Neural progenitor cell (in vitro differentiated cells): ENCODE results near the gene ZMAT1. TPM values are rescaled to one million over a fixed set of nuclear protein-coding genes. Genes with fewer than 3 reads are reported as not detected.
A peak's percentile ranks its signal among the peaks of the same experiment; 100 is the strongest.
"Not testable (repeated sequence)": the region's sequence is repeated elsewhere in the genome, so short reads cannot be mapped to it uniquely, and the experiment has no call there.

Source experiments
- DNase-seq: peaks from one replicate; pipeline ENCODE4 v3.0.0-alpha.2; 2016; ENCODE audit warnings: low spot score
- H2AFZ ChIP-seq: fragments of 200-600 bp; sonication (generic); replicated peaks from 2 replicates; pipeline ENCODE4 v1.6.1; 2016; ENCODE audit warnings: antibody characterized with exemption
- H3F3A ChIP-seq: fragments of 200-600 bp; sonication (generic); 2 replicates; pipeline ENCODE4 v1.6.1; 2016; ENCODE audit warnings: antibody characterized with exemption, low read depth
- H3K27ac ChIP-seq: fragments of 200-600 bp; sonication (generic); 2 replicates; pipeline ENCODE4 v1.5.1; 2016; ENCODE audit warnings: mild to moderate bottlenecking
- H3K27me3 ChIP-seq: fragments of 200-600 bp; sonication (generic); 2 replicates; pipeline ENCODE4 v1.6.1; 2016; ENCODE audit warnings: mild to moderate bottlenecking, moderate library complexity
- H3K36me3 ChIP-seq: fragments of 200-600 bp; sonication (generic); 2 replicates; pipeline ENCODE4 v1.5.1; 2016
- H3K4me1 ChIP-seq: fragments of 200-600 bp; sonication (generic); 2 replicates; pipeline ENCODE4 v1.6.1; 2016; ENCODE audit warnings: mixed run types
- H3K4me2 ChIP-seq: fragments of 200-600 bp; sonication (generic); 2 replicates; pipeline ENCODE4 v1.6.1; 2016
- H3K4me3 ChIP-seq: fragments of 200-600 bp; sonication (generic); 2 replicates; pipeline ENCODE4 v1.5.1; 2016
- H3K79me2 ChIP-seq: fragments of 200-600 bp; sonication (generic); 2 replicates; pipeline ENCODE4 v1.6.1; 2016; ENCODE audit warnings: low read depth
- H3K9ac ChIP-seq: fragments of 200-600 bp; sonication (generic); 2 replicates; pipeline ENCODE4 v1.6.1; 2016
- H3K9me3 ChIP-seq: fragments of 200-600 bp; sonication (generic); 2 replicates; pipeline ENCODE4 v1.5.1; 2016; ENCODE audit warnings: low read depth
- H4K20me1 ChIP-seq: fragments of 200-600 bp; sonication (generic); 2 replicates; pipeline ENCODE4 v1.6.1; 2016; ENCODE audit warnings: low read depth
- H3K27ac Mint-ChIP-seq: 3 replicates; pipeline ENCODE4 v1.8.0; 2021; ENCODE audit warnings: mixed read lengths
- H3K27me3 Mint-ChIP-seq: 2 replicates; pipeline ENCODE4 v1.8.0; 2022; ENCODE audit warnings: low read depth, mild to moderate bottlenecking, inconsistent platforms, moderate library complexity, mixed read lengths; ENCODE audit not compliant: insufficient read depth
- H3K36me3 Mint-ChIP-seq: 3 replicates; pipeline ENCODE4 v1.8.0; 2021; ENCODE audit warnings: mixed read lengths
- H3K4me1 Mint-ChIP-seq: 3 replicates; pipeline ENCODE4 v1.8.0; 2021; ENCODE audit warnings: mixed read lengths
- H3K4me3 Mint-ChIP-seq: 3 replicates; pipeline ENCODE4 v1.8.0; 2021; ENCODE audit warnings: mild to moderate bottlenecking, moderate library complexity, mixed read lengths
- H3K9me3 Mint-ChIP-seq: 3 replicates; pipeline ENCODE4 v1.8.0; 2020; ENCODE audit warnings: mixed read lengths
- CTCF ChIP-seq: fragments of 200-600 bp; sonication (generic); IDR thresholded peaks from 2 replicates; pipeline ENCODE4 v1.5.1; 2017; ENCODE audit warnings: antibody characterized with exemption, mild to moderate bottlenecking
- EZH2 ChIP-seq: fragments of 200-600 bp; sonication (generic); IDR thresholded peaks from 2 replicates; pipeline ENCODE4 v1.6.1; 2017; ENCODE audit warnings: antibody characterized with exemption, mild to moderate bottlenecking, moderate library complexity
- EZH2phosphoT487 ChIP-seq: fragments of 200-600 bp; sonication (generic); IDR thresholded peaks from 2 replicates; pipeline ENCODE4 v1.6.1; 2017; ENCODE audit warnings: antibody characterized with exemption
- total RNA-seq: library from RNA; depleted of rRNA; stranded (reverse); fragments of >200 nt; gene quantifications from 2 replicates; pipeline ENCODE4 v1.2.3, GENCODE V29; 2015; ENCODE audit warnings: low replicate concordance

Gene ZMAT1
- 3.1 and 5.7 TPM in 2 replicates for total RNA-seq

GRCh38 chrX:101931488-101932248, at the start of gene ZMAT1:
Gene ZMAT1, minus strand, starts transcription at chrX:101932027. Its CDS starts 19 bp downstream, at chrX:101932008.
- Histone ChIP-seq H3K4me2 (peak within 1 kb of the TSS; percentile 67), H3K4me1 (no peaks in the 10 kb centered on the region)

GRCh38 chrX:101977106-101977505, 45.3 kb upstream of the ZMAT1 start:
- Histone ChIP-seq H3K4me1 (no peaks in the 10 kb centered on the region), H3K4me2 (no peak overlapping the region), H3K4me3 (no peak overlapping the region), H3K9me3 (peaks cover 9% of the 10 kb centered on the region), H3K36me3 (no peaks in the 10 kb centered on the region), H2AFZ (no peak overlapping the region), H3K27me3 (no peaks in the 10 kb centered on the region), H3K27ac (no peak overlapping the region), H3F3A (no peaks in the 10 kb centered on the region), H3K9ac (no peak overlapping the region), H3K79me2 (no peaks in the 10 kb centered on the region), H4K20me1 (no peaks in the 10 kb centered on the region)
- H3K4me3 Mint-ChIP-seq = no peak overlapping the region
- no peak for DNase-seq
- H3K4me1 Mint-ChIP-seq = no peaks in the 10 kb centered on the region
- no peak overlapping the region for H3K27ac Mint-ChIP-seq
- no peaks in the 10 kb centered on the region for H3K36me3 Mint-ChIP-seq
- TF ChIP-seq CTCF (no peak), EZH2phosphoT487 (no peak), EZH2 (no peak)
- no peaks in the 10 kb centered on the region for H3K27me3 Mint-ChIP-seq
- peaks cover 8% of the 10 kb centered on the region for H3K9me3 Mint-ChIP-seq

More at GRCh38 chrX:101931488-101932248, at the start of gene ZMAT1:
- H3K27me3 ChIP-seq = no peaks in the 10 kb centered on the region
- peaks cover 16% of the 10 kb centered on the region for H3K9me3 Mint-ChIP-seq
- no peaks in the 10 kb centered on the region for H3K36me3 ChIP-seq
- H3K4me1 Mint-ChIP-seq = peaks cover 6% of the 10 kb centered on the region
- H3K4me3 Mint-ChIP-seq = peak within 1 kb of the TSS; percentile 84
- no peaks in the 10 kb centered on the region for H3K36me3 Mint-ChIP-seq
- peak within 1 kb of the TSS; percentile 83 for H3K27ac Mint-ChIP-seq
- peak within 1 kb of the TSS; percentile 85 for H3K27ac ChIP-seq
- no peaks in the 10 kb centered on the region for H4K20me1 ChIP-seq
- H2AFZ ChIP-seq = peak within 1 kb of the TSS; percentile 86
- TF ChIP-seq EZH2phosphoT487 = no peak
- no peak for TF ChIP-seq EZH2
- TF ChIP-seq CTCF = no peak
- no peaks in the 10 kb centered on the region for H3F3A ChIP-seq
- H3K9me3 ChIP-seq = no peaks in the 10 kb centered on the region
- H3K9ac ChIP-seq = no peak within 1 kb of the TSS
- peak; percentile 91 for DNase-seq
- peaks cover 2% of the 10 kb centered on the region for H3K27me3 Mint-ChIP-seq
- no peaks in the 10 kb centered on the region for H3K79me2 ChIP-seq
- peak within 1 kb of the TSS; percentile 59 for H3K4me3 ChIP-seq

GRCh38 chrX:101973066-101973465, 41.2 kb upstream of the ZMAT1 start:
- no peak for DNase-seq
- no peak overlapping the region for H3K27ac Mint-ChIP-seq
- peaks cover 9% of the 10 kb centered on the region for H3K9me3 ChIP-seq
- no peak overlapping the region for H3K27ac ChIP-seq
- H3K4me1 Mint-ChIP-seq = no peaks in the 10 kb centered on the region
- H3K36me3 Mint-ChIP-seq = no peaks in the 10 kb centered on the region
- H3K4me3 ChIP-seq = no peak overlapping the region
- H3K9ac ChIP-seq = no peak overlapping the region
- peaks cover 10% of the 10 kb centered on the region for H3K9me3 Mint-ChIP-seq
- H3K4me3 Mint-ChIP-seq = no peak overlapping the region
- no peak for TF ChIP-seq CTCF
- TF ChIP-seq EZH2 = no peak
- TF ChIP-seq EZH2phosphoT487 = no peak
- no peaks in the 10 kb centered on the region for H4K20me1 ChIP-seq
- H3K4me2 ChIP-seq = no peak overlapping the region
- H3K27me3 Mint-ChIP-seq = no peaks in the 10 kb centered on the region
- no peaks in the 10 kb centered on the region for H3K36me3 ChIP-seq
- no peaks in the 10 kb centered on the region for H3F3A ChIP-seq
- no peaks in the 10 kb centered on the region for H3K27me3 ChIP-seq
- no peaks in the 10 kb centered on the region for H3K4me1 ChIP-seq
- H3K79me2 ChIP-seq = no peaks in the 10 kb centered on the region
- no peak overlapping the region for H2AFZ ChIP-seq

GRCh38 chrX:101964923-101965539, 33.2 kb upstream of the ZMAT1 start:
- not testable (repeated sequence) for H3K4me3 Mint-ChIP-seq, H3K9ac ChIP-seq, H3K4me1 ChIP-seq, H3K27ac Mint-ChIP-seq, H3K27me3 Mint-ChIP-seq, H3K4me2 ChIP-seq, H3K9me3 ChIP-seq, H3K4me3 ChIP-seq, H3K27me3 ChIP-seq, H3K36me3 ChIP-seq, H3K4me1 Mint-ChIP-seq, H2AFZ ChIP-seq, H3K27ac ChIP-seq, H4K20me1 ChIP-seq, H3K9me3 Mint-ChIP-seq, H3K79me2 ChIP-seq, H3F3A ChIP-seq, H3K36me3 Mint-ChIP-seq
- peak; percentile 13 for DNase-seq
